Superior temporal gyrus (tissue), 1 donor: ENCODE data around the gene GRIK2.

Source experiments
- DNase-seq: peaks from one replicate; pipeline ENCODE4 v3.0.0-alpha.2; 2016; ENCODE audit errors: extremely low spot score

GRIK2 gene

GRCh38 chr6:101878554-101879276 lies 485.2 kb downstream of the GRIK2 start:
- DNase-seq = no peak

- no peak for DNase-seq
These were observed 486.3 kb downstream of the GRIK2 start for GRCh38 chr6:101879782-101880181.

- no peak for DNase-seq
These were observed 490.0 kb downstream of the GRIK2 start for GRCh38 chr6:101883505-101883904.

GRCh38 chr6:101887532-101887931 lies 494.0 kb downstream of the GRIK2 start:
- DNase-seq = no peak

GRCh38 chr6:101907356-101908217 lies 514.1 kb downstream of the GRIK2 start:
- no peak for DNase-seq

GRCh38 chr6:101909366-101909765 lies 515.9 kb downstream of the GRIK2 start:
- DNase-seq = no peak

GRCh38 chr6:101912311-101912710 lies 518.8 kb downstream of the GRIK2 start:
- no peak for DNase-seq

- no peak for DNase-seq
These were observed 525.0 kb downstream of the GRIK2 start for GRCh38 chr6:101918471-101918870.

- DNase-seq = no peak
These were observed 528.4 kb downstream of the GRIK2 start for GRCh38 chr6:101921829-101922450.

- no peak for DNase-seq
These were observed 532.8 kb downstream of the GRIK2 start for GRCh38 chr6:101926149-101926925.

GRCh38 chr6:101931766-101932165 lies 538.3 kb downstream of the GRIK2 start:
- no peak for DNase-seq

GRCh38 chr6:101932704-101933103 lies 539.2 kb downstream of the GRIK2 start:
- no peak for DNase-seq

- DNase-seq = no peak
These were observed 542.2 kb downstream of the GRIK2 start for GRCh38 chr6:101935732-101936131.

GRCh38 chr6:101936516-101936915 lies 543.0 kb downstream of the GRIK2 start:
- DNase-seq = no peak

GRCh38 chr6:101937108-101937507 lies 543.6 kb downstream of the GRIK2 start:
- DNase-seq = no peak

- no peak for DNase-seq
These were observed 546.9 kb downstream of the GRIK2 start for GRCh38 chr6:101940391-101940790.

- DNase-seq = no peak
These were observed 563.5 kb downstream of the GRIK2 start for GRCh38 chr6:101956961-101957360.

- DNase-seq = no peak
These were observed 567.8 kb downstream of the GRIK2 start for GRCh38 chr6:101961357-101961756.

GRCh38 chr6:101980924-101981323 lies 587.4 kb downstream of the GRIK2 start:
- no peak for DNase-seq

GRCh38 chr6:101986476-101986875 lies 593.0 kb downstream of the GRIK2 start:
- no peak for DNase-seq

- DNase-seq = no peak
These were observed 598.8 kb downstream of the GRIK2 start for GRCh38 chr6:101992286-101992685.

GRCh38 chr6:101994521-101994920 lies 601.0 kb downstream of the GRIK2 start:
- no peak for DNase-seq
